ENCODE data around the gene RFX5. TPM values are rescaled to one million over a fixed set of nuclear protein-coding genes. Genes with fewer than 3 reads are reported as not detected.

The RFX5 gene
- total and polyA plus RNA-seq, 2 of the 13 experiments (the other 11 are each of a cell fraction or from before 2014, with no cell fraction given): 17.9 to 36.2 TPM

DNA sequence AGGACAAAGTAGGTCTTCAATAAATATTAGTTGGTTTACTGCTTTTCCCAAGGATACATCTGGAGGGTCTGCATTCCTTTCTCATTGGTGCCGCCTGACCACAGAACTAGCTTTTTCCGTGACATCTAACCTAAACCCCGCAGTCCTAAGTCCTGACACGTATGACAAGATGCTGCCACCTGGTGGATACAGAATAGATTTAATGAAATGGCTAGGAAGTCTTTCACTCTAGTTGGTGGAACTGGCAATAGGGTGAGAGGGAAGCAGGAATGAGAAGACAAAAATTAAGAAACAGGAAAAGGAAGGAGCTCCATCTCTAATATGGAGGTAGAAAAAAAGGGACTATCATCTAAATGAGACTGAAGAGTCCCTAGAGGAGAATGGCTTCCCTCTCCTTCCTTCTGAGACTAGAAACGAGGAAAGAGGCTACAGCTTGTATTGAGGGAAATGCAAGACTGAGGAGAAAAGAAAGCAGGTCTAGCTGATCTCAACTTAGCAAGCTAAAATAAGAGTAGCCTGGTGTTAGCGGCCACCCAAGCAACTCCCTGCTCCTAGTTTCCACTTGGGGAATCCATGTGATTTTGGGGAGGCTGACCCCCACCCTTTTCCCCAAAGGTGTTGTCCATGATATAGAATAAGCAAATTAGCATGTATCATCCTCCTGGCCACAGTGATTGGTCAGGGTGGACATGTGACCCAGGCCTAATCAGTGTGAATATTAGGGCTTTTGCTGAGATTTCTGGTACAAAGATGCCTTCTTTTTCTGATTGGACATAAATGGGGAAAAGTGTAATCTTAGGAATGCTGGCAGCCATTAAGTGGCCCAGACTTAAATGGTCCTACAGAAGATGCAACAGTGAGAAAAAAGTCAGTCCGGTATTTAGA is 5.9 kb downstream of the RFX5 start (continued):
- TF ChIP-seq ZNF841 (CRISPR knock-in tag; IDR thresholded peaks at IDR 0.05; ENCODE audit: borderline replicate concordance) (no peak), POLR2A (IDR thresholded peaks at IDR 0.05; ENCODE audit: insufficient read depth in 1 of 2, low read depth in 2 of 2, low read length in 2 of 2) (0 out of 4 replicates have a peak, but pooled peaks of 1 of the 2 experiments have one; percentile 26), KLF16 (CRISPR knock-in tag; IDR thresholded peaks at IDR 0.05) (peak in 1 of 2 experiments; percentile 34; a peak in 1 of 4 replicates), SAP130 (CRISPR knock-in tag; IDR thresholded peaks at IDR 0.05; ENCODE audit: low read depth) (peak; percentile 46), ZNF180 (CRISPR knock-in tag; IDR thresholded peaks at IDR 0.05; ENCODE audit: borderline replicate concordance, low read depth) (no peak), ISL2 (CRISPR knock-in tag; IDR thresholded peaks at IDR 0.05) (no peak), ZNF160 (CRISPR knock-in tag; IDR thresholded peaks at IDR 0.05) (no peak), U2AF2 (IDR thresholded peaks at IDR 0.05; ENCODE audit: low read depth, low read length) (no peak), ZNF496 (CRISPR knock-in tag; IDR thresholded peaks at IDR 0.05; ENCODE audit: insufficient replicate concordance) (no peak), ZNF20 (CRISPR knock-in tag; IDR thresholded peaks at IDR 0.05) (no peak), MEF2D (CRISPR knock-in tag; IDR thresholded peaks at IDR 0.05) (no peak), AGO1 (IDR thresholded peaks at IDR 0.05; ENCODE audit: low read depth, low read length, poor library complexity, severe bottlenecking) (no peak), MEIS2 (CRISPR knock-in tag; IDR thresholded peaks at IDR 0.05) (no peak), RAD21 (CRISPR knock-in tag; IDR thresholded peaks at IDR 0.05) (peak; percentile 59; the same call in 1 of the 2 replicates), NR2C2 (CRISPR knock-in tag; IDR thresholded peaks at IDR 0.05; ENCODE audit: borderline replicate concordance) (0 out of 2 replicates have a peak, but pooled peaks have one; percentile 17), PLRG1 (conservative IDR thresholded peaks at IDR 0.05) (no peak), CBX2 (IDR thresholded peaks at IDR 0.05; ENCODE audit: low read depth, low read length) (no peak), CBX2 (CRISPR knock-in tag; IDR thresholded peaks at IDR 0.05; ENCODE audit: low read depth) (no peak)
- TF ChIP-seq, protein P1, sequence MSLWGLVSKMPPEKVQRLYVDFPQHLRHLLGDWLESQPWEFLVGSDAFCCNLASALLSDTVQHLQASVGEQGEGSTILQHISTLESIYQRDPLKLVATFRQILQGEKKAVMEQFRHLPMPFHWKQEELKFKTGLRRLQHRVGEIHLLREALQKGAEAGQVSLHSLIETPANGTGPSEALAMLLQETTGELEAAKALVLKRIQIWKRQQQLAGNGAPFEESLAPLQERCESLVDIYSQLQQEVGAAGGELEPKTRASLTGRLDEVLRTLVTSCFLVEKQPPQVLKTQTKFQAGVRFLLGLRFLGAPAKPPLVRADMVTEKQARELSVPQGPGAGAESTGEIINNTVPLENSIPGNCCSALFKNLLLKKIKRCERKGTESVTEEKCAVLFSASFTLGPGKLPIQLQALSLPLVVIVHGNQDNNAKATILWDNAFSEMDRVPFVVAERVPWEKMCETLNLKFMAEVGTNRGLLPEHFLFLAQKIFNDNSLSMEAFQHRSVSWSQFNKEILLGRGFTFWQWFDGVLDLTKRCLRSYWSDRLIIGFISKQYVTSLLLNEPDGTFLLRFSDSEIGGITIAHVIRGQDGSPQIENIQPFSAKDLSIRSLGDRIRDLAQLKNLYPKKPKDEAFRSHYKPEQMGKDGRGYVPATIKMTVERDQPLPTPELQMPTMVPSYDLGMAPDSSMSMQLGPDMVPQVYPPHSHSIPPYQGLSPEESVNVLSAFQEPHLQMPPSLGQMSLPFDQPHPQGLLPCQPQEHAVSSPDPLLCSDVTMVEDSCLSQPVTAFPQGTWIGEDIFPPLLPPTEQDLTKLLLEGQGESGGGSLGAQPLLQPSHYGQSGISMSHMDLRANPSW (CRISPR knock-in tag; IDR thresholded peaks at IDR 0.05; ENCODE audit: borderline replicate concordance): no peak
- TF ChIP-seq, protein P2, sequence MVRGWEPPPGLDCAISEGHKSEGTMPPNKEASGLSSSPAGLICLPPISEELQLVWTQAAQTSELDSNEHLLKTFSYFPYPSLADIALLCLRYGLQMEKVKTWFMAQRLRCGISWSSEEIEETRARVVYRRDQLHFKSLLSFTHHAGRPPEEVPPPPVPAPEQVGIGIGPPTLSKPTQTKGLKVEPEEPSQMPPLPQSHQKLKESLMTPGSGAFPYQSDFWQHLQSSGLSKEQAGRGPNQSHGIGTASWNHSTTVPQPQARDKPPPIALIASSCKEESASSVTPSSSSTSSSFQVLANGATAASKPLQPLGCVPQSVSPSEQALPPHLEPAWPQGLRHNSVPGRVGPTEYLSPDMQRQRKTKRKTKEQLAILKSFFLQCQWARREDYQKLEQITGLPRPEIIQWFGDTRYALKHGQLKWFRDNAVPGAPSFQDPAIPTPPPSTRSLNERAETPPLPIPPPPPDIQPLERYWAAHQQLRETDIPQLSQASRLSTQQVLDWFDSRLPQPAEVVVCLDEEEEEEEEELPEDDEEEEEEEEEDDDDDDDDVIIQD (CRISPR knock-in tag; IDR thresholded peaks at IDR 0.05; ENCODE audit: low read depth): 0 out of 2 replicates have a peak, but pooled peaks have one; percentile 40
- TF ChIP-seq, protein P3, sequence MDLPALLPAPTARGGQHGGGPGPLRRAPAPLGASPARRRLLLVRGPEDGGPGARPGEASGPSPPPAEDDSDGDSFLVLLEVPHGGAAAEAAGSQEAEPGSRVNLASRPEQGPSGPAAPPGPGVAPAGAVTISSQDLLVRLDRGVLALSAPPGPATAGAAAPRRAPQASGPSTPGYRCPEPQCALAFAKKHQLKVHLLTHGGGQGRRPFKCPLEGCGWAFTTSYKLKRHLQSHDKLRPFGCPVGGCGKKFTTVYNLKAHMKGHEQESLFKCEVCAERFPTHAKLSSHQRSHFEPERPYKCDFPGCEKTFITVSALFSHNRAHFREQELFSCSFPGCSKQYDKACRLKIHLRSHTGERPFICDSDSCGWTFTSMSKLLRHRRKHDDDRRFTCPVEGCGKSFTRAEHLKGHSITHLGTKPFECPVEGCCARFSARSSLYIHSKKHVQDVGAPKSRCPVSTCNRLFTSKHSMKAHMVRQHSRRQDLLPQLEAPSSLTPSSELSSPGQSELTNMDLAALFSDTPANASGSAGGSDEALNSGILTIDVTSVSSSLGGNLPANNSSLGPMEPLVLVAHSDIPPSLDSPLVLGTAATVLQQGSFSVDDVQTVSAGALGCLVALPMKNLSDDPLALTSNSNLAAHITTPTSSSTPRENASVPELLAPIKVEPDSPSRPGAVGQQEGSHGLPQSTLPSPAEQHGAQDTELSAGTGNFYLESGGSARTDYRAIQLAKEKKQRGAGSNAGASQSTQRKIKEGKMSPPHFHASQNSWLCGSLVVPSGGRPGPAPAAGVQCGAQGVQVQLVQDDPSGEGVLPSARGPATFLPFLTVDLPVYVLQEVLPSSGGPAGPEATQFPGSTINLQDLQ (CRISPR knock-in tag; IDR thresholded peaks at IDR 0.05): no peak

All from HepG2 (cell line).